Glutamatergic neuron (in vitro differentiated cells): ENCODE data around the gene BSG. TPM values are rescaled to one million over a fixed set of nuclear protein-coding genes. Genes with fewer than 3 reads are reported as not detected.

ENCODE experiments used
- DNase-seq: peaks from one replicate; pipeline ENCODE4 v3.0.0; 2022
- H3K27ac Mint-ChIP-seq: one replicate; pipeline ENCODE4 v1.8.0; 2020; ENCODE audit warnings: mild to moderate bottlenecking, mixed read lengths, inconsistent platforms; ENCODE audit not compliant: unreplicated experiment
- H3K27me3 Mint-ChIP-seq: one replicate; pipeline ENCODE4 v1.8.0; 2020; ENCODE audit warnings: mild to moderate bottlenecking, moderate library complexity, mixed read lengths, inconsistent platforms; ENCODE audit not compliant: unreplicated experiment
- H3K36me3 Mint-ChIP-seq: one replicate; pipeline ENCODE4 v1.8.0; 2020; ENCODE audit warnings: mild to moderate bottlenecking, mixed read lengths, inconsistent platforms; ENCODE audit not compliant: unreplicated experiment
- H3K4me1 Mint-ChIP-seq: one replicate; pipeline ENCODE4 v1.8.0; 2020; ENCODE audit warnings: mild to moderate bottlenecking, low read depth, mixed read lengths, inconsistent platforms; ENCODE audit not compliant: unreplicated experiment
- H3K4me3 Mint-ChIP-seq: one replicate; pipeline ENCODE4 v1.8.0; 2020; ENCODE audit warnings: mild to moderate bottlenecking, mixed read lengths, inconsistent platforms; ENCODE audit not compliant: unreplicated experiment
- H3K9me3 Mint-ChIP-seq: one replicate; pipeline ENCODE4 v1.8.0; 2020; ENCODE audit warnings: mild to moderate bottlenecking, moderate library complexity, mixed read lengths, inconsistent platforms; ENCODE audit not compliant: unreplicated experiment
- CTCF ChIP-seq: fragments of 200-600 bp; sonication (generic); IDR thresholded peaks from one replicate; pipeline ENCODE4 v1.5.0; 2021; ENCODE audit not compliant: partially characterized antibody, unreplicated experiment
- total RNA-seq: library from RNA; stranded (reverse); fragmentation: NEBNext Ultra II Directional; extraction: Animal tissue kit (Norgen Biotek cat#: 25700); gene quantifications from one replicate; pipeline ENCODE4 v1.2.1, GENCODE V29; 2021; ENCODE audit not compliant: unreplicated experiment

BSG gene
- total RNA-seq, 1 donor from 2014 or later = 470 TPM

GRCh38 chr19:533364-534058 is 38.9 kb upstream of the BSG start:
- Mint-ChIP-seq H3K27ac (no peak overlapping the region), H3K4me3 (peak overlapping the region; percentile 90), H3K4me1 (peaks cover 4% of the 10 kb centered on the region)

DNA sequence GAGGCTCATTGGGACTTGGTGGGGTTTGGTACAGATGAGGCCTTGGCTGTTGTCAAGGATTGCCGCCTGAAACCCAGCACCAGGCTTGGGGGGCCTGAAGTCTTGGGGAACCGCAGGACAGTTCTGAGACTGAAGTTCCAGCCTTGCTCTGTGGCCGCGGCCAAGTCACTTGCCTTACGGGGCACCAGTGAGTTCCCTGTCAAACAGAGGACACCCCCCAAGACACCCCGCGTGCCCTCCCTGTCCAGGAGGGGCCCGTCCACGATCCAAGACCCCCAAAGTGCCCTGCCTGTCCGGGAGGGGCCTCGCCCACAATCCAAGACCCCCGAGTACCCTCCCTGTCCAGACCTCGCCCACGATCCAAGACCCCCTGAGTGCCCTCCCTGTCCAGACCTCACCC is 38.3 kb upstream of the BSG start:
- H3K27ac Mint-ChIP-seq = no peak overlapping the region
- H3K36me3 Mint-ChIP-seq = no peaks in the 10 kb centered on the region
- no peak for DNase-seq
- H3K9me3 Mint-ChIP-seq = peaks cover 6% of the 10 kb centered on the region
- peaks cover 4% of the 10 kb centered on the region for H3K4me1 Mint-ChIP-seq
- H3K4me3 Mint-ChIP-seq = peak overlapping the region; percentile 90
- peaks cover 11% of the 10 kb centered on the region for H3K27me3 Mint-ChIP-seq
- TF ChIP-seq CTCF = no peak

More at GRCh38 chr19:533364-534058, 38.9 kb upstream of the BSG start:
- no peak for DNase-seq
- H3K9me3 Mint-ChIP-seq = peaks cover 6% of the 10 kb centered on the region
- no peak for TF ChIP-seq CTCF
- H3K36me3 Mint-ChIP-seq = no peaks in the 10 kb centered on the region
- H3K27me3 Mint-ChIP-seq = peaks cover 11% of the 10 kb centered on the region

DNA sequence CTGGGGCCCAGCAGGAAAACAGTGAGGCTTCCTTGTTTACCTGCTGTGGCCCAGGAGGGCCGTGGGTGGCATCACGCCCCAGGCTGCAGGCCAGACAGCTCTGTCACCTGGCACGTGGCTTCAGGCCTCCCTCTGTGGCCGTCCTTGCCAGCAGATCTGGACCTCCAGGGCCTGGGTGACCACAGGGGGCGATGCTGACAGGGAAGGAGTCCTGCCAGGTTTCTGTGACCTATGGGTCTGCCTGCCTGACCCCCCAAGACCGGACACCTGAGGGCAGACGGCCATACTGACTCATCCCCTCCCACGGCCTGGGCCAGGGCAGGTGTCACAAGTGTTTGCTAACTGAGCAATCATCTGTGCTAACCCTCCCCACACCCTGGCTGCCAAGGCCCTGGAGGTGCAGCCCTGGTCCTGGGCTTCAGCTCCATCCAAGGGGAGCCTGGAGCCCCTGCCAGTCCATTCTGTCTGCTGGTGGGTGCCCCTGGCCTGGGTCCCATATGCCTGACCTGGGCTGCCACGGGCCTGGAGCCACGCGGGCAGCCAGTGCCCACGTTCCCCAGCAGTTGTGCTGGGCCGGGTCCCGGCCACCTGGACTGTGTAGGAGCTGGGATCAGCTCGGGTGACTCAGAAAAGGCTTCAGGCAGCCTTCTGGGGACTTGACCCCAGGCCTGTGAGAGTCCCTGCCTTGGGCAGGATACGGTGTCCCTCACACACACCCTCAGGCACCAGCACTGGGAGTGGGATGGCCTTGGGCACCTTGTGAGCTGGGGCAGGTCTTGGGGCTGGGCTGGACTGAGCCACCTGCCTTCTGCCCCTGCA is 37.2 kb upstream of the BSG start:
- no peak for DNase-seq
- Mint-ChIP-seq H3K4me3 (no peak overlapping the region), H3K9me3 (peaks cover 6% of the 10 kb centered on the region)

GRCh38 chr19:536031-536880 is 36.1 kb upstream of the BSG start:
- DNase-seq = no peak
- peaks cover 4% of the 10 kb centered on the region for H3K4me1 Mint-ChIP-seq
- no peak overlapping the region for H3K4me3 Mint-ChIP-seq
- peaks cover 5% of the 10 kb centered on the region for H3K9me3 Mint-ChIP-seq
- TF ChIP-seq CTCF = no peak
- peaks cover 6% of the 10 kb centered on the region for H3K27me3 Mint-ChIP-seq
- no peak overlapping the region for H3K27ac Mint-ChIP-seq
- no peaks in the 10 kb centered on the region for H3K36me3 Mint-ChIP-seq

More for the DNA sequence above, 37.2 kb upstream of the BSG start:
- TF ChIP-seq CTCF = no peak
- Mint-ChIP-seq H3K4me1 (peaks cover 4% of the 10 kb centered on the region), H3K27me3 (peaks cover 8% of the 10 kb centered on the region), H3K27ac (no peak overlapping the region), H3K36me3 (no peaks in the 10 kb centered on the region)
